ENCODE results near the gene INPP5B.

The INPP5B gene

DNA sequence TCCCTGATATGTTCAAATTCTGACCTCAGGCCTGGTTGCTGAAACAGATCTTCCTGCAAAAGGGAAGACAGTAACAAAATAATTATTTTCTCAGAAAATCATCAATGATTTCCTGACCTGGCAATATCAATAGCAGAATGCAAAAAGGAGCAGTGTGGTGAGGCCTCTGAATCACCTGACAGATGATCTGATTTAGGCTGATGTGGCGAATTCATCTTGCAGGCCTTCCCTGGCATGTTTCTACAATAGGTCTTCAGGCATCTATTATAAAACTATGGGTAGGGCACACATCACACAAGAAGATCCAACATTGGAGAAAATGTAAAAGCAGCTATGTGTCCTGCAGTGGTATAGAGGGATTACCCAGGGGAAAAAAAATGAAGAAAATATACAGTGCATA, 80.4 kb downstream of the INPP5B start:
- TF ChIP-seq POLR2AphosphoS5 (IDR thresholded peaks at IDR 0.05; ENCODE audit: low read depth, low read length) (no peak), SIN3A (IDR thresholded peaks at IDR 0.05; ENCODE audit: borderline replicate concordance, insufficient read depth, low read length) (no peak), REST (IDR thresholded peaks at IDR 0.05; ENCODE audit: insufficient read depth in 1 of 2, low read depth in 2 of 2, low read length in 2 of 2) (no peak), TAF1 (IDR thresholded peaks at IDR 0.05; ENCODE audit: borderline replicate concordance, insufficient read depth, low read length) (no peak), FOXP2 (optimal IDR thresholded peaks at IDR 0.05; ENCODE audit: borderline replicate concordance, extremely low read depth, extremely low read length, insufficient read depth) (no peak)

DNA sequence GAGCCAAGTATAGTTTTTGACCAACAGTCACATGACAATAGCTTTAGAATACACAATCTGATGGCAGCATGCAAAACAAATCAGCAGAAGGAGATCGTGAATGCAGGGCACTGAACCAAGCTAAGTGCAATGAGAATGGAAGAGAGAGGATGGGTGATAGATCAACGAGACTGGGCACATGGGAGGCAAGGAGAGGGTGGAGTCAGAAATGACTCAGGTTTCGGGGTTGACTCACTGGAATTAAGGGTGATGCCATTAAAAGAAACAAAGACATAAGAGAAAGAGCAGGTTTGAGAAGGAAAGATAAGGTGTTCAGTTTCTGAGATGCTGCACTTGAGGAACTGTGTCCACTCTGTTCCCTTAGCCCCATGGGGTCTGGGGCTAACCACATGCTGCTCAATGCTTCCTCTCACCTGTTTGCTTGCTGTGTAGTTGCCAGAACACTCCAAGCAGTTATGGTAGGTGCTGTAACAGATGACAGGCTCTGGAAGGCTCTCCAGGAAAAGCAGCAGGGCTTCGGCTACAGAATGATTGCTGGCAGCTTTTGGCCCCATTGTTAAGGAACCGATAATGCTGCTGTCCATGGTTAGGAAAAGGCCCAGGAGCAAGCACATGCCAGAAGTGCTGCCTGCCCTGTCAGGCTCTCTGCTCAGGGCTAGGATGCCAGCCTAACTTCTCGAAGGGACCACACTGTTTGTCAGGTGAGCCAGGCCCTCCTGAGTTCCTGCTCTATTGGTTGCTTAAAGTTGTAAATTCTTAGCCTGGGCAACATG, 81.3 kb downstream of the INPP5B start:
- no peak for TF ChIP-seq SIN3A (IDR thresholded peaks at IDR 0.05; ENCODE audit: borderline replicate concordance, insufficient read depth, low read length)
- 0 out of 4 replicates have a peak, but pooled peaks have one; percentile 25 to 51 for TF ChIP-seq REST (IDR thresholded peaks at IDR 0.05; ENCODE audit: insufficient read depth in 1 of 2, low read depth in 2 of 2, low read length in 2 of 2)
- TF ChIP-seq TAF1 (IDR thresholded peaks at IDR 0.05; ENCODE audit: borderline replicate concordance, insufficient read depth, low read length), result no peak

- TF ChIP-seq REST (IDR thresholded peaks at IDR 0.05; ENCODE audit: insufficient read depth in 1 of 2, low read depth in 2 of 2, low read length in 2 of 2), result no peak
- TF ChIP-seq POLR2AphosphoS5 (IDR thresholded peaks at IDR 0.05; ENCODE audit: low read depth, low read length), result no peak
- no peak for TF ChIP-seq TAF1 (IDR thresholded peaks at IDR 0.05; ENCODE audit: borderline replicate concordance, insufficient read depth, low read length)
- TF ChIP-seq SIN3A (IDR thresholded peaks at IDR 0.05; ENCODE audit: borderline replicate concordance, insufficient read depth, low read length), result no peak
- no peak for TF ChIP-seq FOXP2 (optimal IDR thresholded peaks at IDR 0.05; ENCODE audit: borderline replicate concordance, extremely low read depth, extremely low read length, insufficient read depth)
Observed at GRCh38 chr1:37862330-37862729, 84.5 kb downstream of the INPP5B start.

DNA sequence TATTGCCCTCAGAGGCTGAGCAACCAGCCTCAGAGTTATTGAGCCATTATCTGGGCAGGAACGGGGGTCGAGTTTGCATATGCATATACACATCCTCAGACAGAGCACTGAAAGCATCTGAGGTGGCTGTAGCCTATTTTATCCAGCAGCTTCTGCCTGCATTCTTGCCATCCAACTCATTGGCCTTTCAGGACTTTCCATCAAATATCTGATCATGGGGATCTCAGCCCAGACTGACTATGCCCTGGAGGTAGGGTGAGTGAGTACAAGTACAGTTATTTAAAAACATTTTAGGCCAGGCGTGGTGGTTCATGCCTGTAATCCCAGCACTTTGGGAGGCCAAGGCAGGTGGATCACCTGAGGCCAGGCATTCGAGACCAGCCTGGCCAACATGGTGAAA, 85.7 kb downstream of the INPP5B start:
- no peak for TF ChIP-seq TAF1 (IDR thresholded peaks at IDR 0.05; ENCODE audit: borderline replicate concordance, insufficient read depth, low read length)
- no peak for TF ChIP-seq FOXP2 (optimal IDR thresholded peaks at IDR 0.05; ENCODE audit: borderline replicate concordance, extremely low read depth, extremely low read length, insufficient read depth)
- TF ChIP-seq REST (IDR thresholded peaks at IDR 0.05; ENCODE audit: insufficient read depth in 1 of 2, low read depth in 2 of 2, low read length in 2 of 2), result no peak
- TF ChIP-seq POLR2AphosphoS5 (IDR thresholded peaks at IDR 0.05; ENCODE audit: low read depth, low read length), result no peak
- no peak for TF ChIP-seq SIN3A (IDR thresholded peaks at IDR 0.05; ENCODE audit: borderline replicate concordance, insufficient read depth, low read length)

DNA sequence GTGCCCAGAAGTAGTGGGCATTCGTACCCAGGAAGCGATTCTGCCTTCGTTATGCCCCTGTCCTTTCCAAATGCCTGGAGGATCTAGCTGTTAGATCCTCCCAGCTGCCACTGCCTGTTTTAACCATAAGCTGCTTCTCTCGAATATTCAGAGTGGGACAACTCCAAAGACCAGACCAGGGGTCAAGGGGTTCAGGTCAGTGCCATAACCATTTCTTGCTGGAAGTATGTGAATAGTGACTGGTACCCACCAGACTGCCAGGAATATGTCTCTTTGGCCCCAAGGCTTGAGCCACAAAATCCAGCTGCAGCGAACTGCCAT, 86.5 kb downstream of the INPP5B start:
- TF ChIP-seq TAF1 (IDR thresholded peaks at IDR 0.05; ENCODE audit: borderline replicate concordance, insufficient read depth, low read length) (no peak), POLR2AphosphoS5 (IDR thresholded peaks at IDR 0.05; ENCODE audit: low read depth, low read length) (no peak), SIN3A (IDR thresholded peaks at IDR 0.05; ENCODE audit: borderline replicate concordance, insufficient read depth, low read length) (no peak), FOXP2 (optimal IDR thresholded peaks at IDR 0.05; ENCODE audit: borderline replicate concordance, extremely low read depth, extremely low read length, insufficient read depth) (no peak), REST (IDR thresholded peaks at IDR 0.05; ENCODE audit: insufficient read depth in 1 of 2, low read depth in 2 of 2, low read length in 2 of 2) (no peak)
